T-helper 1 cell treated with Interleukin-12 subunit alpha and Interleukin-12 subunit beta and Interleukin-4 antibody, amounts not matched to agents 30 μg/mL and 1 μg/mL, for 36 hours (primary cell): Measurements from ENCODE around the gene WDR64.
A peak's percentile ranks its signal among the peaks of the same experiment; 100 is the strongest.

Experiments used
- H3K27ac Mint-ChIP-seq: one replicate; pipeline ENCODE4 v1.8.0; 2021; ENCODE audit warnings: mild to moderate bottlenecking, mixed read lengths
- H3K27me3 Mint-ChIP-seq: one replicate; pipeline ENCODE4 v1.8.0; 2021; ENCODE audit warnings: low read depth, mixed read lengths
- H3K36me3 Mint-ChIP-seq: one replicate; pipeline ENCODE4 v1.8.0; 2021; ENCODE audit warnings: low read depth, mixed read lengths
- H3K4me1 Mint-ChIP-seq: one replicate; pipeline ENCODE4 v1.8.0; 2021; ENCODE audit warnings: low read depth, mixed read lengths
- H3K4me3 Mint-ChIP-seq: one replicate; pipeline ENCODE4 v1.8.0; 2021; ENCODE audit warnings: mild to moderate bottlenecking, moderate library complexity, mixed read lengths
- H3K9me3 Mint-ChIP-seq: one replicate; pipeline ENCODE4 v1.8.0; 2021; ENCODE audit warnings: mixed read lengths

WDR64 gene

DNA sequence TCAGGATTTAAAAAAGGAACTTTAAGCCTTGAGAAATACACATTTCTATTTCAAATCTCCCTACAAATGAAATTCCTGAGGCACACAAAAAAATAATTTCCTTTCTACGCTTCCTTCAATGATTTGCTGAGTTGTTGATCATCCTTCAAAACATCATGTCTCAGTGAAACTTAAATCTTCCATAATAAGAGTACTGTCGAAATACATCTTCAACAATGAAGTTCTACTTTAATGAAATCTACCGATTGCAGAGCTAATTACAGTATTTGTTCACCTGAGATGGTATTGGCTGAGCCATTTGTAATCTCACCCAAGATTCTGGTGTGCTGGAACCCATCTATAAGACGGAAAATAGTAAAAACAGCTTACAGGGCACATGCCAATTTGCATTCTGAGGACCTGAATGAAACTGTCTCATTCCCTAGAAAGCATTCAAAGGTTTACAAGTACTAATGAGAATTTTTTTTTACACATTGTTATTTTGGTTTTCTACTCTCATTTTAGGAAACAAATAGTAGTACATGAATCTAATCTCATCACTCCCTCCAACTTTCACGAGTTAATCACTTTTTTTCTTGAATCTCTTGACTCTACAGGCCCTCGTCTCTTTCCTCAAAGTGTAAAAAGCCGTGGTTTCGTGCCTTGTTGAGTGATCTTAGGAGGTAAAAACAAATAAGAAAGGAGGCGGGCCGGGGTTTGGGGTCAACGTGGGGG is 13.0 kb upstream of the WDR64 start:
- peaks cover 7% of the 10 kb centered on the region for H3K9me3 Mint-ChIP-seq
- peak overlapping the region; percentile 82 for H3K4me3 Mint-ChIP-seq
- peak overlapping the region; percentile 89 for H3K27ac Mint-ChIP-seq
- peaks cover 27% of the 10 kb centered on the region for H3K4me1 Mint-ChIP-seq
- H3K27me3 Mint-ChIP-seq: no peaks in the 10 kb centered on the region
- peaks cover 14% of the 10 kb centered on the region for H3K36me3 Mint-ChIP-seq

DNA sequence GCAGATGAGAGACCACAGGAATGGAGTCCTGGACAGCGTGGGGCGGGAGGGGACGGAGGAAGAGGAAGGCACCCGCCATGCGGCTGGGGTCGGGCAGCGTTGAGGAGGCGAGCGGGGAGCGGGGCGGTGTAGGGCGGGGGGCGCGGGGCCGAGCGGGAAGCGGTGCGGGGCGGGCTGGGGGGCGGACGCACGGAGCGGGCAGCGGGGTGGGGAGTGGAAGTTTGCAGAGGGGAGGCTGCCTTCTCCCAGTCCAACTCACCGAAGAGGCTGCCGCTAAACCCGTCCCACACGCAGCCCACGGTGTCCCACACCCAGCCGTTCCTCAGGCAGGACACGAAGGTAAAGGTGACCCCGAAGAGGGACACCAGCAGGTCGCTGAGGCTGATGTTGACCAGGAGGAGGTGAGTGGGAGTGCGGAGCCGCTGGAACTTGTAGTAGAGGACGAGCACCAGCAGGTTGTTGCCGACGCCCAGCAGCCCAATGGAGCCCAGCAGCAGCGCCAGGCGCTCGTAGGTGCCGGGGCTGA is 12.4 kb upstream of the WDR64 start:
- H3K9me3 Mint-ChIP-seq: peaks cover 7% of the 10 kb centered on the region
- H3K4me3 Mint-ChIP-seq: peak overlapping the region; percentile 82
- H3K27ac Mint-ChIP-seq: peak overlapping the region; percentile 89
- peaks cover 14% of the 10 kb centered on the region for H3K36me3 Mint-ChIP-seq
- no peaks in the 10 kb centered on the region for H3K27me3 Mint-ChIP-seq
- H3K4me1 Mint-ChIP-seq: peaks cover 27% of the 10 kb centered on the region

- Mint-ChIP-seq H3K4me3 (peak within 1 kb of the TSS; percentile 82), H3K27me3 (no peaks in the 10 kb centered on the region), H3K36me3 (peaks cover 8% of the 10 kb centered on the region)
Measured at GRCh38 chr1:241640149-241640866, 11.8 kb upstream of the WDR64 start, which contains the start of the genes CHML and OPN3. TSS of gene CHML (minus strand) at chr1:241640369. CDS start at chr1:241635766, 4,603 bp downstream. TSS of gene OPN3 (minus strand) at chr1:241640369. CDS start at chr1:241640254, 115 bp downstream.

GRCh38 chr1:241640867-241641622 is 11.0 kb upstream of the WDR64 start:
- peak overlapping the region; percentile 85 for H3K27ac Mint-ChIP-seq
- H3K4me1 Mint-ChIP-seq: peaks cover 27% of the 10 kb centered on the region
- H3K9me3 Mint-ChIP-seq: peaks cover 7% of the 10 kb centered on the region
- no peaks in the 10 kb centered on the region for H3K27me3 Mint-ChIP-seq
- H3K4me3 Mint-ChIP-seq: peak overlapping the region; percentile 81
- peaks cover 5% of the 10 kb centered on the region for H3K36me3 Mint-ChIP-seq

More at GRCh38 chr1:241640149-241640866, 11.8 kb upstream of the WDR64 start, which contains the start of the genes CHML and OPN3:
- H3K27ac Mint-ChIP-seq: peak within 1 kb of the TSS; percentile 89
- peaks cover 27% of the 10 kb centered on the region for H3K4me1 Mint-ChIP-seq
- peaks cover 7% of the 10 kb centered on the region for H3K9me3 Mint-ChIP-seq

- H3K27ac Mint-ChIP-seq: no peak overlapping the region
- H3K36me3 Mint-ChIP-seq: peaks cover 5% of the 10 kb centered on the region
- H3K27me3 Mint-ChIP-seq: no peaks in the 10 kb centered on the region
- H3K4me3 Mint-ChIP-seq: no peak overlapping the region
- H3K4me1 Mint-ChIP-seq: peaks cover 25% of the 10 kb centered on the region
- peaks cover 7% of the 10 kb centered on the region for H3K9me3 Mint-ChIP-seq
Measured at GRCh38 chr1:241641773-241642592, 10.1 kb upstream of the WDR64 start.

DNA sequence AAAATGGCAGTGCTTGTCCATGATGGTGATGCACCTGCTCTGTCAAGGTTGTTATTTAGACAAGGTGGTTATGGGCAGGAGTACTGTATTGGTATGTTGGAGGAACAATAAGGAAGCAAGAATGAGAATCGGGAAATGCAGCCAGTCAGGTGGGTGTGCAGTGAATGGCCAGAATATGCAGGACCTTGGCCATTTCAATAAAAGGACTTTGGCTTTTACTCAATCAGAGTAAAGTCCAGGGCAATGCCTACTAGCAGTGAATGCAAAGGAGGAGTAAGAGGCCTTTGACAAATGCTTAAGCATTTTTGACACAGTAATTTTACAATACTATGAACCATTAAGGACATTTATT is 9.5 kb upstream of the WDR64 start:
- peaks cover 5% of the 10 kb centered on the region for H3K36me3 Mint-ChIP-seq
- no peak overlapping the region for H3K27ac Mint-ChIP-seq
- H3K4me3 Mint-ChIP-seq: no peak overlapping the region

DNA sequence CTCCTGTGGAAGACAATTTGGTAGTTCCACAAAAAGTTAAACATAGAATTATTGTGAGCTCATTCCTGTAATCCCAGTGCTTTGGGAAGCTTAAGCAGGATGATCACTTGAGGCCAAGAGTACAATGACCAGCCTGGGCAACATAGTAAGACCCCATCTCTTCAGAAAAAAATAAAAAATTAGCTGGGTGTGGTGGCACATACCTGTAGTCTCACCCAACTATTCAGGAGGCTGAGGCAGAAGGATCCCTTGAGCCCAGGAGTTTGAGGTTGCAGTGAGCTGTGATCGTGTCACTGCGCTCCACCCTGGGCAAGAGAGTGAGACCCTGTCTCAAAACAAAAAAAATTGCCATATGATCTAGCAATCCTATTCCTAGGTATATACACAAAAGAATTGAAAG is 7.8 kb upstream of the WDR64 start:
- H3K27ac Mint-ChIP-seq: no peak overlapping the region
- H3K9me3 Mint-ChIP-seq: peaks cover 7% of the 10 kb centered on the region
- H3K4me1 Mint-ChIP-seq: peaks cover 7% of the 10 kb centered on the region
- H3K4me3 Mint-ChIP-seq: no peak overlapping the region
- no peaks in the 10 kb centered on the region for H3K36me3 Mint-ChIP-seq
- H3K27me3 Mint-ChIP-seq: no peaks in the 10 kb centered on the region

More for the DNA sequence above, 9.5 kb upstream of the WDR64 start:
- Mint-ChIP-seq H3K9me3 (peaks cover 7% of the 10 kb centered on the region), H3K4me1 (peaks cover 21% of the 10 kb centered on the region), H3K27me3 (no peaks in the 10 kb centered on the region)

GRCh38 chr1:241645199-241645598 is 6.9 kb upstream of the WDR64 start:
- H3K27me3 Mint-ChIP-seq: peaks cover 4% of the 10 kb centered on the region

GRCh38 chr1:241646201-241646600 is 5.9 kb upstream of the WDR64 start:
- no peak overlapping the region for H3K4me3 Mint-ChIP-seq
- H3K9me3 Mint-ChIP-seq: peaks cover 7% of the 10 kb centered on the region
- no peak overlapping the region for H3K27ac Mint-ChIP-seq
- H3K4me1 Mint-ChIP-seq: peaks cover 3% of the 10 kb centered on the region
- H3K27me3 Mint-ChIP-seq: peaks cover 8% of the 10 kb centered on the region
- no peaks in the 10 kb centered on the region for H3K36me3 Mint-ChIP-seq

More at GRCh38 chr1:241645199-241645598, 6.9 kb upstream of the WDR64 start:
- Mint-ChIP-seq H3K4me1 (peaks cover 6% of the 10 kb centered on the region), H3K27ac (no peak overlapping the region), H3K36me3 (no peaks in the 10 kb centered on the region), H3K4me3 (no peak overlapping the region), H3K9me3 (peaks cover 7% of the 10 kb centered on the region)

DNA sequence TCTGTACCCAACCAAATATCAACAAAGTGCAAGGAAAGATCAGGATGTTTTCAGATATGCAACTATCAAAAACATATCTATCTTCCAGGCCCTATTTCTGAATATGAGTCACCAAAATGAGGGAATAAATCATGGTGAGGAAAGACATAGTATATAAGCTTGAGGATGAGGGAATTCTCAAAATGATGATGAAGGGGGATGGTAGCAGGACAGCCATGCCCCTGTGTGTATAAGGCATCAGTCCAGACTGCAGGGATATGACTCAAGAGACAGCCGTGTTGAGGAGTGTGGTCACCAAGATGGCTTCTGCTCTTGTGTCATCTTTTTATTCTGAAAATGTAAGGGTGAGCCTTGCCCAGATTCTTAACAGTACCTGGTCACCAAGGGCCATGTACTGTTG is 4.4 kb upstream of the WDR64 start:
- Mint-ChIP-seq H3K27me3 (peaks cover 8% of the 10 kb centered on the region), H3K27ac (no peak overlapping the region), H3K4me3 (no peak overlapping the region), H3K4me1 (peaks cover 3% of the 10 kb centered on the region), H3K36me3 (no peaks in the 10 kb centered on the region), H3K9me3 (peaks cover 4% of the 10 kb centered on the region)

- H3K4me3 Mint-ChIP-seq: no peak overlapping the region
- peaks cover 3% of the 10 kb centered on the region for H3K4me1 Mint-ChIP-seq
- H3K9me3 Mint-ChIP-seq: peaks cover 3% of the 10 kb centered on the region
- no peak overlapping the region for H3K27ac Mint-ChIP-seq
- H3K36me3 Mint-ChIP-seq: no peaks in the 10 kb centered on the region
- peaks cover 8% of the 10 kb centered on the region for H3K27me3 Mint-ChIP-seq
Measured at GRCh38 chr1:241648159-241648558, 3.9 kb upstream of the WDR64 start.

DNA sequence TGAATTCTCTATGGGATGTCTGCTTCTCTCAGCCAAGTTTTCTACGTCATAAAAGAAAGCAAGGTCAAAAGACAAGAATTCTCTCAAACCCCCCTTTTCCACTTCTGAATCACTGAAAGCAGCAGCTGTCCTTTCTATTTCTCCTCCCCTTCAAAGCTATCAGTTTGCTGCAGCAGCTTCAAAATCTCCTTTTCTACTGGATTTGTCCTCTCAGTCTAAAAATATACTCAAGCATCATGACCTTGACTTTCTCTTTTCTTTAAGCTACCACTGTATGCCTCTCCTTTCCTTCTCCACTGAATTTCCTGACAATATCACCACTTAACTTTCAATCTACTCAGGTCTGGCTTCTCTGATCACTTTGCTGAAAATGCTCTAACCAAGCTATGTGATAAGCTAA is 1.9 kb downstream of the WDR64 start:
- H3K27ac Mint-ChIP-seq: no peak overlapping the region
- H3K27me3 Mint-ChIP-seq: peaks cover 8% of the 10 kb centered on the region
- H3K36me3 Mint-ChIP-seq: no peaks in the 10 kb centered on the region
- no peaks in the 10 kb centered on the region for H3K9me3 Mint-ChIP-seq
- H3K4me3 Mint-ChIP-seq: no peak overlapping the region
- no peaks in the 10 kb centered on the region for H3K4me1 Mint-ChIP-seq

DNA sequence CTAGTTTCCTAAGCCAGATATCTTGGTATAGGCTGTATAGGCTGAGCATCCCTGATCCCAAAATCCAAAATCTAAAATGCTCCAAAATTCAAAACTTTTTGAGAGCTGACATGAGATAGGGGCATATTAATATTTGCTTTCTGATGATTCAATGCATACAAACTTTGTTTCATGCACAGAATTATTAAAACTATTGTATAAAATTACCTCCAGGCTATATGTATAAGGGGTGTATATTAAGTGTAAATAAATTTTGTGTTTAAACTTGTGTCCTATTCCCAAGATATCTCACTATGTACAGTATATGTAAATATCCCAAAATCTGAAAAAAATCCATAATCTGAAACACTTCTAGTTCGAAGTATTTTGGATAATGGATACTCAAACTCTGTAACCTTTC is 2.6 kb downstream of the WDR64 start:
- peaks cover 8% of the 10 kb centered on the region for H3K27me3 Mint-ChIP-seq

More for the DNA sequence above, 2.6 kb downstream of the WDR64 start:
- Mint-ChIP-seq H3K9me3 (no peaks in the 10 kb centered on the region), H3K4me1 (no peaks in the 10 kb centered on the region), H3K27ac (no peak overlapping the region), H3K36me3 (no peaks in the 10 kb centered on the region), H3K4me3 (no peak overlapping the region)
